Islet of Langerhans (tissue), 1 donor: Measurements from ENCODE around the gene PGM2L1.

Experiments used
- FAIRE-seq: peaks from one replicate; lab custom pipeline; 2011; peaks lifted over from hg19 to GRCh38; lab: Jason Lieb, UNC

PGM2L1 gene

GRCh38 chr11:74297484-74297883 is 100.7 kb downstream of the PGM2L1 start:
- FAIRE-seq, result no peak

- FAIRE-seq, result no peak
These were observed 109.3 kb downstream of the PGM2L1 start for GRCh38 chr11:74288911-74289310.

GRCh38 chr11:74288161-74288560 is 110.1 kb downstream of the PGM2L1 start:
- no peak for FAIRE-seq

GRCh38 chr11:74284466-74284865 is 113.8 kb downstream of the PGM2L1 start:
- FAIRE-seq, result no peak

GRCh38 chr11:74283580-74284180 is 114.6 kb downstream of the PGM2L1 start:
- FAIRE-seq, result no peak

GRCh38 chr11:74282914-74283371 is 115.3 kb downstream of the PGM2L1 start:
- FAIRE-seq, result no peak

GRCh38 chr11:74282421-74282820 is 115.8 kb downstream of the PGM2L1 start:
- FAIRE-seq, result no peak

GRCh38 chr11:74280494-74280893 is 117.7 kb downstream of the PGM2L1 start:
- FAIRE-seq, result no peak
